GM08714 (cell line): ENCODE data around the gene NPB.

Experiments used
- H3K4me3 ChIP-seq: fragments of 200-500 bp; sonication (Bioruptor generic); 2 replicates; pipeline ENCODE4 v1.5.1; 2014; ENCODE audit warnings: mild to moderate bottlenecking, low read length, inconsistent platforms
- ZNF274 ChIP-seq: IDR thresholded peaks from 2 replicates; pipeline ENCODE4 v1.6.1; 2012; ENCODE audit warnings: mild to moderate bottlenecking, low read depth, low read length

Gene NPB

GRCh38 chr17:81884968-81885367, 17.1 kb upstream of the NPB start:
- no peak for TF ChIP-seq ZNF274

GRCh38 chr17:81885454-81885853, 16.6 kb upstream of the NPB start:
- H3K4me3 ChIP-seq = no peak overlapping the region
- TF ChIP-seq ZNF274 = no peak

More at GRCh38 chr17:81884968-81885367, 17.1 kb upstream of the NPB start:
- no peak overlapping the region for H3K4me3 ChIP-seq

GRCh38 chr17:81885869-81886548, 16.0 kb upstream of the NPB start:
- H3K4me3 ChIP-seq = no peak overlapping the region
- no peak for TF ChIP-seq ZNF274

GRCh38 chr17:81888105-81888987, 13.7 kb upstream of the NPB start:
- no peak overlapping the region for H3K4me3 ChIP-seq
- TF ChIP-seq ZNF274 = no peak

- no peak overlapping the region for H3K4me3 ChIP-seq
- no peak for TF ChIP-seq ZNF274
Observed at GRCh38 chr17:81888988-81889595, 12.9 kb upstream of the NPB start.

- H3K4me3 ChIP-seq = peak overlapping the region; percentile 68; the same call in 1 of the 2 replicates
- TF ChIP-seq ZNF274 = no peak
Observed at GRCh38 chr17:81889602-81890001, 12.4 kb upstream of the NPB start.

GRCh38 chr17:81890447-81891302, 11.4 kb upstream of the NPB start:
- TF ChIP-seq ZNF274 = no peak
- H3K4me3 ChIP-seq = peak overlapping the region; percentile 68

- peak overlapping the region; percentile 68 for H3K4me3 ChIP-seq
- no peak for TF ChIP-seq ZNF274
Observed at GRCh38 chr17:81891303-81891552, 10.8 kb upstream of the NPB start.

- no peak for TF ChIP-seq ZNF274
- H3K4me3 ChIP-seq = no peak overlapping the region
Observed at GRCh38 chr17:81895400-81895799, 6.6 kb upstream of the NPB start.

- H3K4me3 ChIP-seq = no peak overlapping the region
- TF ChIP-seq ZNF274 = no peak
Observed at GRCh38 chr17:81898029-81898866, 3.8 kb upstream of the NPB start.

GRCh38 chr17:81898885-81899284, 3.2 kb upstream of the NPB start:
- no peak overlapping the region for H3K4me3 ChIP-seq
- TF ChIP-seq ZNF274 = no peak

GRCh38 chr17:81899514-81900166, 2.4 kb upstream of the NPB start:
- TF ChIP-seq ZNF274 = no peak

More at GRCh38 chr17:81899514-81900166, 2.4 kb upstream of the NPB start:
- H3K4me3 ChIP-seq = no peak overlapping the region
